ENCODE results near the gene PLA2G4D.

GRCh38 chr15:42082141-42082540 lies 12.2 kb downstream of the PLA2G4D start:
- no peak for TF ChIP-seq CTCF (IDR thresholded peaks at IDR 0.05 in 2 of 3, conservative IDR thresholded peaks at IDR 0.05 in 1 of 3; ENCODE audit: control insufficient read depth in 2 of 3, extremely low read depth in 1 of 3, insufficient read depth in 1 of 3, low read depth in 3 of 3, low read length in 3 of 3)
- TF ChIP-seq ZNF274 (IDR thresholded peaks at IDR 0.05; ENCODE audit: insufficient read depth, insufficient read length) = no peak

Data from GM12878 (cell line).